ENCODE results near the gene CUL2.

GRCh38 chr10:35004651-35005050, 85.5 kb downstream of the CUL2 start:
- TF ChIP-seq CTCF (IDR thresholded peaks at IDR 0.05) (no peak), POLR2A (IDR thresholded peaks at IDR 0.05) (no peak), POLR2AphosphoS5 (IDR thresholded peaks at IDR 0.05; ENCODE audit: insufficient read depth in 1 of 2, low read depth in 1 of 2) (no peak)
